SU-DHL-6 (cell line): ENCODE data around the gene IFIT1.

Source experiments
- CTCF ChIP-seq: fragments of 200-600 bp; sonication (generic); IDR thresholded peaks from one replicate; pipeline ENCODE4 v1.5.1; 2017; ENCODE audit warnings: antibody characterized with exemption, mild to moderate bottlenecking, low read length, moderate library complexity; ENCODE audit not compliant: insufficient read depth, poor library complexity, severe bottlenecking
- EZH2phosphoT487 ChIP-seq: fragments of 200-600 bp; sonication (generic), shearing (Covaris generic); conservative IDR thresholded peaks from 2 replicates; pipeline ENCODE4 v1.6.1; 2018; ENCODE audit warnings: mild to moderate bottlenecking, antibody characterized with exemption, low read length, moderate library complexity, mixed read lengths

GRCh38 chr10:89390476-89391225 lies 1.8 kb upstream of the IFIT1 start:
- TF ChIP-seq CTCF (no peak), EZH2phosphoT487 (no peak)
